Measurements from ENCODE around the gene TBC1D1.

Gene TBC1D1

DNA sequence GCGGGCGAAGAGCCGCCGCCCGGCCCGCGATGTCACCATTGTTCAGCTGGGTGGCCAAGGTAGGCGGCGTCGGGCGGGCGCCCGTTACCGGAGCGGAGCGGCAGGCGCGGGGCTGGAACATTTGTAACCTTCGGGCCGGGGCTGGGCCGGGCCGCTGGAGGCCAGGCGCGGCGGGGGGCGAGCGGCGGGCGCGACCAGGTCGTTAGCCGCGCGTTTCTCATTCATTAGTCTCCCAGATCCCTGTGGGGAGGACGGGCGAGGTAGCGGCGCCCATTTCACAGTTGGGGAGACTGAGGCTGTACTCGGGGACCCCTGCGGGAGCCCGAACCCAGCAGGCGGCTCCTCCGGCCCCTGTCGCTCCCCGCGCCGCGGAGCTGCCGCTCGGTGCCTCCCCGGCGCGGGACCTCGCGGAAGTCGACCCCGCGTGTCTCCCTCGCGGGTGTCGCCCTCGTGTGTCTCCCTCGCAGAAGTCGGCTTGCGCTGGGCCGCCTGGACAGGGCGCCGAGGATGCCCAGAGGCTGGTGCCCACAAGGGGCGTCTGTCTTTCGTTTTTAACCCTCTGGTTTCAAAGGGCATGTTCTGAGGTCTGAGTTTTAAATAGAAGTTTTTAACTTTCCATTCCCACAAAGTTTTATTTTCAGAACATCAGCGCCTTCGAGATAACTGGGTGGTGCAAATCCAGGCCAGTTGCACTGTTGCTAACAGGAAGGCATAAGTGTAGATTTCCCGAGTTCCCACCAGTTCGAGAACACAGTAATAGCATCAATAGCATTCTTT is 86.8 kb downstream of the TBC1D1 start:
- TF ChIP-seq, protein P1, sequence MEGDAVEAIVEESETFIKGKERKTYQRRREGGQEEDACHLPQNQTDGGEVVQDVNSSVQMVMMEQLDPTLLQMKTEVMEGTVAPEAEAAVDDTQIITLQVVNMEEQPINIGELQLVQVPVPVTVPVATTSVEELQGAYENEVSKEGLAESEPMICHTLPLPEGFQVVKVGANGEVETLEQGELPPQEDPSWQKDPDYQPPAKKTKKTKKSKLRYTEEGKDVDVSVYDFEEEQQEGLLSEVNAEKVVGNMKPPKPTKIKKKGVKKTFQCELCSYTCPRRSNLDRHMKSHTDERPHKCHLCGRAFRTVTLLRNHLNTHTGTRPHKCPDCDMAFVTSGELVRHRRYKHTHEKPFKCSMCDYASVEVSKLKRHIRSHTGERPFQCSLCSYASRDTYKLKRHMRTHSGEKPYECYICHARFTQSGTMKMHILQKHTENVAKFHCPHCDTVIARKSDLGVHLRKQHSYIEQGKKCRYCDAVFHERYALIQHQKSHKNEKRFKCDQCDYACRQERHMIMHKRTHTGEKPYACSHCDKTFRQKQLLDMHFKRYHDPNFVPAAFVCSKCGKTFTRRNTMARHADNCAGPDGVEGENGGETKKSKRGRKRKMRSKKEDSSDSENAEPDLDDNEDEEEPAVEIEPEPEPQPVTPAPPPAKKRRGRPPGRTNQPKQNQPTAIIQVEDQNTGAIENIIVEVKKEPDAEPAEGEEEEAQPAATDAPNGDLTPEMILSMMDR (IDR thresholded peaks at IDR 0.05; ENCODE audit: low read depth, low read length), result no peak
- H3K4me3 ChIP-seq (ENCODE audit: low read depth, low read length), result peak overlapping the region; percentile 74

DNA sequence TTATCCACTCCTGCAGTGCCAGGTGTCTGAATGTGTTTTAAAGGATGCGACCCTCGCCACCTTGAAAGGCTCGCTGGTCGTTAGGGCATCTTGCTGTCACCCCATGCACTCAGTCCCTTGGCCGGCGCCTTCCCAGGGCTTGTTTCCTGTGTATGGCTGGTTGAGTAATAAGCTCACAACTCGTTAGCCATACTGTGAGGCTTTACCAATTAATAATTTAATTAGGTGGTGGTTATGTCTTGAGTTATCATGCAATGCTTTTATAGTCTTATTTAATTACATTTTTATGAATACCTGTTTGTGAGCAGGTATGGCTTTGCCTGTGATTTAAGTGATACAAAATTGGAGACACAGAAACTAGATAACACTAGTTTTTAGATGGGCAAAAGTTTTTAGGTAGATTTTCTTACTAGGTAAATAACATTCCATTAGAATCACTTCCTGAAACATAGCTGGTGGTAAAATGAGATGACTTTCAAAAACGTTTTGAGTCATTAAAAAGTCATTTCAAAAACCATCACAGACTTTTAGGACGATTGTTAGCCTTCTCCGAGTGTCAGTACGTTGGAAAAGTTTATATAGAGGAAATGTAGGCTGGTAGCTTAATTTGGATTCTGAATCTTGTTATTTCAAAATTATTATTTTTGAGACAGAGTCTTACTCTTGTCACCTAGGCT is 87.5 kb downstream of the TBC1D1 start:
- H3K4me3 ChIP-seq (ENCODE audit: low read depth, low read length), result peak overlapping the region; percentile 74
- TF ChIP-seq, protein P1 (IDR thresholded peaks at IDR 0.05; ENCODE audit: low read depth, low read length), result no peak

DNA sequence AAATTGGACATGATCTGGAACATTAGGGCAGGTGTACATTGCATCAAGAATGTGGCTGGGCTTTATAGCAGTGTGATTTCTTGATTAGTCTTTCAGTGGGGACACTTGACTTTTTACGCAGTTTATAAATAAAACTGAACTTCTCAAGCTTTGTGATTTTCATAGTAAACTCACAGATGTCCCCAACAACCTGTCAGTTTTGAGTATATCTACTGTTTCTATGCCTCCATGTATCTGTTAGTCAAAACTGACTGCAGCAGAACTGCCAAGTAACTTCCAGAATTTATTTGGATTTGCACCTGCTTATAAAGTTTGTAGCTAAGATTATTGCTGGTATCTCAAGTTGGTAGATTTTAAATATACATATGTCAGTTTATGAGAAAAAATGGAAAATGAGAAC is 89.4 kb downstream of the TBC1D1 start:
- TF ChIP-seq, protein P1 (IDR thresholded peaks at IDR 0.05; ENCODE audit: low read depth, low read length), result no peak
- H3K4me3 ChIP-seq (ENCODE audit: low read depth, low read length), result no peak overlapping the region

DNA sequence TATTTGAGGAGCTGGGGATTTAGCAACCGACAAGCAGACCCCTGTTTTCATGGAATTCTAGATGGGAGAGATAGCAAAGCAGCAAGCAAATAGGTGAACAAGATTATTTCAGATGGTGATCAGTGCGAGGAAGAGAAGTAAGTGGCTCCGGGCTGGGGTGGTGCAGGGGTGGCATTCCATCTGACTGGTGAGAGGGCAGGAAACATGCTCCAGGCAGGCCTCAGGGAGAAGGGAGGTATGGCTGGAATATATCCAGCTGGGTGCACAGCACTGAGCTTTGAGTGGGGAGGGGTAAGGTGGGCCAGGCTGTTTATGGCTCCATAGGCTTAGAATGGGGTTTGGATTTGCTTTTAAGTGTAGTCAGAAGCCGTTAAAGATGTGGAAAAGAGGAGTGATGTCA is 90.5 kb downstream of the TBC1D1 start:
- TF ChIP-seq, protein P1 (IDR thresholded peaks at IDR 0.05; ENCODE audit: low read depth, low read length), result no peak

DNA sequence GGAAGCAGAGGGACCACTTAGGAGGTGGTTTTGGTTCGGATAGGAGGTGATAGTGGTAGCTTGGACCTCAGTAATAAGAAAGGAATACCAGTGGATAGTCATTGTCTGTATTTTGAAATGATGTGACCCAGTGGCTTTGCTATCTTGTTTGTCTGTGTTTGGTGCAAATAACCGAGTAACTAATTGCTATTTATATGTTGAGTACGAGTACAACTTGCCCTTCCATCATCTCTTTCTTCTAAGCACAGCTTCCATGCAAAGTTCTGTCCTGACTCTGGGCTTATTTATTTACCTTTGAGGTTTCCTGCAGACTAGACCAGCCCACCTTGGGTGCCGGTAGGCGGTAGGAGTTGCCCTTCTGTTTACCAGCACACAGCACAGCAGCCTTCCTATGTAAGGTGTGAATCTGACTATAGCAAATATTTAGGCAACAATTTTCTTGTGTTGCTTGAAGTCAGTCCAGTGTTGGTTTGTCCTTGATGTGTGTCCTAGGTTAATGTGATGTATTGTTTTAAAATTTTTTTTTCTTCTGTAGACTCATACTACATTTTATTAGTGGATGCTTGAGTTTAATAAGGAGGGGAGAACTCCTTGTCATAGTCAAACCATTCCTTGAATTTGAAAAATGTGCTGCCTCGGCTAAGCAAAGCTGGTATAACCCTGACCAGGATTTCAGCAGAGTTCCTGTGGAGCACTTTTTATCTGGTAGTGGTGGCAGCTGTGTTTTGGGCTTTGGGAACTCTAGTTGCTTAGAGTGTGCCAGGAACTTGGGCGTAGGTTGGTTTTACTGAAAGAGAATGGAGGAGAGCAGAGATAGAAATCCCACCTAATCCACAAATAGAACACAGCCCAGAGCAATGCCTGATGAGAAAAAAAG is 91.2 kb downstream of the TBC1D1 start:
- H3K4me3 ChIP-seq (ENCODE audit: low read depth, low read length), result no peak overlapping the region
- TF ChIP-seq, protein P1 (IDR thresholded peaks at IDR 0.05; ENCODE audit: low read depth, low read length), result no peak

More for the DNA sequence above, 90.5 kb downstream of the TBC1D1 start:
- H3K4me3 ChIP-seq (ENCODE audit: low read depth, low read length), result no peak overlapping the region

DNA sequence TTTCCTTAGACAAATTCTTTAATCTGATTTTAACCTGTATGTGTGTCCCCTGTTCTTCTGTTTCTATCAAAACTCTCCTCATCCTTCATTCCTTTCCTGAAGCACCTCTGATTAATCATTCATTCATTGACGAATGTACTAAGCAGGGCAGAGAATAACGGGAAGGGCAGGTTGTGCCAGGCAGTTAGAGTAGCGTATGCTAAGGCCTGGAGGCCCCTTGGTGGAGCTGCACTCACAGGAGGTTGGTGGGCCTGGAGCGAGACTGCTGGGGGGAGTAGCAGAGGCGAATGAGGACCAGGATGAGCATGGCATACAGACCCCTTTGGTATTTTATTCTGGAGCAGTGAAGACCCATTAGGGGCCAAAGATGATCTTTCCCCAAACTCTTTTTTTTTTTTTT is 91.9 kb downstream of the TBC1D1 start:
- no peak overlapping the region for H3K4me3 ChIP-seq (ENCODE audit: low read depth, low read length)
- TF ChIP-seq, protein P1 (IDR thresholded peaks at IDR 0.05; ENCODE audit: low read depth, low read length), result no peak

Data from WI38 (cell line).